ENCODE results near the gene FSTL4.

- no peak for TF ChIP-seq CTCF (IDR thresholded peaks at IDR 0.05; ENCODE audit: borderline replicate concordance, extremely low read depth, low read length, poor library complexity, severe bottlenecking)
- TF ChIP-seq EZH2 (IDR thresholded peaks at IDR 0.05; ENCODE audit: borderline replicate concordance, low read depth, low read length, severe bottlenecking) = no peak
These were observed 389.4 kb downstream of the FSTL4 start for GRCh38 chr5:133222979-133223378.
